H1 (cell line): ENCODE data around the gene TMEM63C. TPM values are rescaled to one million over a fixed set of nuclear protein-coding genes. Genes with fewer than 3 reads are reported as not detected.

Experiments
- SP4 ChIP-seq: IDR thresholded peaks from 2 replicates; pipeline ENCODE4 v1.6.1; 2012; ENCODE audit warnings: low read length, inconsistent platforms
- TBP ChIP-seq: IDR thresholded peaks from 2 replicates; pipeline ENCODE4 v1.6.1; 2011; ENCODE audit warnings: low read depth, low read length, improper control_type of control experiment
- polyA plus RNA-seq, 7 experiments: library from polyadenylated mRNA; depleted of rRNA in 3 of 7; stranded (reverse) in 5 of 7; unstranded in 2 of 7; fragments of >200 nt in 5 of 7; fragments of 200-250 nt in 2 of 7; gene quantifications; 1 replicate in 5 of 7; 2 replicates in 1 of 7; 4 replicates in 1 of 7; pipeline versions ENCODE4 v1.2.1 to v1.2.3, GENCODE V29; 2011 to 2013; ENCODE audit warnings: missing spikeins in 2 of 7, mixed read lengths in 2 of 7
- total RNA-seq: library from RNA; stranded (reverse); fragmentation: NEBNext Ultra II Directional; extraction: Animal tissue kit (Norgen Biotek cat#: 25700); gene quantifications from 2 replicates; pipeline ENCODE4 v1.2.1, GENCODE V29; 2021

TMEM63C gene
- total and polyA plus RNA-seq, 2 of the 8 experiments (the other 6 are each of a cell fraction or from before 2014, with no cell fraction given): 3.0 to 7.6 TPM

GRCh38 chr14:77239412-77239811 lies 57.8 kb downstream of the TMEM63C start (continued):
- TF ChIP-seq TBP: no peak
- no peak for TF ChIP-seq SP4
